ENCODE results near the gene C1orf159. TPM values are rescaled to one million over a fixed set of nuclear protein-coding genes. Genes with fewer than 3 reads are reported as not detected.

The C1orf159 gene
- total and polyA plus RNA-seq, 2 of the 8 experiments (the other 6 are each of a cell fraction or from before 2014, with no cell fraction given), result 10.0 to 10.9 TPM

DNA sequence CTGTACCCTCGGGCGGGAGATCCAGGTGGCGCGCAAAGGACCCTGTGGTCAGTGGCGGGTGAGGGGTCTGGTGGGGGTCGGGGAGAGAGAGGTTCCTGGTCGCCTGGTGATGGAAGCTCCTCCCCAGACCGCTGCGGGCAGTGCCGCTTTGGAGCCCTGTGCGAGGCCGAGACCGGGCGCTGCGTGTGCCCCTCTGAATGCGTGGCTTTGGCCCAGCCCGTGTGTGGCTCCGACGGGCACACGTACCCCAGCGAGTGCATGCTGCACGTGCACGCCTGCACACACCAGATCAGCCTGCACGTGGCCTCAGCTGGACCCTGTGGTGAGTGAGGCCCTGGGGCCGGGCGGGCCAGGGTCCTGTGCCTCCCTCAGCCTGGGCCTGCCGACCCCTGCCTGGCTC, 72.5 kb downstream of the C1orf159 start:
- H3K4me3 ChIP-seq (ENCODE audit: extremely low read depth in 1 of 4, insufficient read depth in 2 of 4, low read depth in 3 of 4, low read length in 4 of 4), result no peak overlapping the region
- no peak overlapping the region for H3K14ac ChIP-seq (ENCODE audit: insufficient read length)
- H4K20me1 ChIP-seq (replicated peaks in 1 of 2; ENCODE audit: control insufficient read depth in 1 of 2, insufficient read depth in 2 of 2, low read length in 2 of 2), result peaks cover 24 to 40% of the 10 kb centered on the region in 2 experiments
- H2BK15ac ChIP-seq (ENCODE audit: low read length), result no peak overlapping the region
- H3K27me3 ChIP-seq (replicated peaks in 1 of 4; ENCODE audit: control insufficient read depth in 3 of 4, extremely low read depth in 1 of 4, insufficient read depth in 3 of 4, low read length in 3 of 4), result peaks cover 0 to 20% (median 15%) of the 10 kb centered on the region in 4 experiments; a peak in 5 of 7 replicates
- H3K4me1 ChIP-seq (replicated peaks in 1 of 4; ENCODE audit: control insufficient read depth in 3 of 4, insufficient read depth in 4 of 4, low read length in 3 of 4), result peaks cover 0 to 10% (median 2%) of the 10 kb centered on the region in 4 experiments; a peak in 4 of 7 replicates
- H3K4ac ChIP-seq (replicated peaks; ENCODE audit: insufficient read length, low read depth, low read length), result no peak overlapping the region
- no peak overlapping the region for H3K4me2 ChIP-seq (ENCODE audit: insufficient read depth in 1 of 2, low read depth in 2 of 2, low read length in 2 of 2)
- ChIA-PET POLR2A (ENCODE audit: partially characterized antibody) (interaction anchor here (0.9 to 3.8 kb wide), 5 partner anchors 10 to 17 kb away, joined by 3 to 19 read pairs (median 9); no protein-coding TSS in a partner anchor), CTCF (ENCODE audit: partially characterized antibody) (interaction anchor here (1.6 to 2.5 kb wide), 3 partner anchors 16 to 24 kb away, joined by 4 to 11 read pairs (median 9); no protein-coding TSS in a partner anchor)
- H4K8ac ChIP-seq (ENCODE audit: extremely low read depth, insufficient read depth, low read length), result no peak overlapping the region
- H2BK5ac ChIP-seq (ENCODE audit: low read depth, low read length), result no peak overlapping the region
- H2BK120ac ChIP-seq (replicated peaks; ENCODE audit: low read depth, low read length), result no peak overlapping the region
- no peak overlapping the region for H2BK12ac ChIP-seq (ENCODE audit: low read depth, low read length)
- no peaks in the 10 kb centered on the region for H3K9me3 ChIP-seq (ENCODE audit: insufficient read depth in 2 of 2, low read depth in 1 of 2, low read length in 1 of 2)
- H4K5ac ChIP-seq (ENCODE audit: insufficient read length, low read depth, low read length), result no peak overlapping the region
- no peak overlapping the region for H2AK5ac ChIP-seq (ENCODE audit: low read depth, low read length)
- H3K9ac ChIP-seq (replicated peaks in 1 of 4; ENCODE audit: extremely low read depth in 1 of 4, low read depth in 3 of 4, low read length in 3 of 4), result no peak overlapping the region
- H3K79me1 ChIP-seq (ENCODE audit: low read depth, low read length), result peaks cover 7% of the 10 kb centered on the region; the same call in 1 of the 2 replicates
- H3K27ac ChIP-seq (ENCODE audit: low read depth, low read length), result no peak overlapping the region
- H2AFZ ChIP-seq (ENCODE audit: low read length), result no peak overlapping the region
- peaks cover 6 to 56% (median 24%) of the 10 kb centered on the region in 4 experiments for H3K36me3 ChIP-seq (ENCODE audit: control insufficient read depth in 2 of 4, insufficient read depth in 4 of 4, low read length in 3 of 4)
- H2BK20ac ChIP-seq (ENCODE audit: low read length), result no peak overlapping the region
- DNase-seq (ENCODE audit: low read depth in 1 of 2, low spot score in 2 of 2) (no peak), FAIRE-seq (no peak)
- no peak overlapping the region for H3K23ac ChIP-seq (ENCODE audit: insufficient read length)
- H3K23me2 ChIP-seq (ENCODE audit: low read depth, low read length), result peaks cover 8% of the 10 kb centered on the region; the same call in 1 of the 2 replicates
- H3K79me2 ChIP-seq (ENCODE audit: control insufficient read depth in 1 of 2, insufficient read depth in 2 of 2, low read length in 2 of 2), result no peaks in the 10 kb centered on the region
- no peak overlapping the region for H3K56ac ChIP-seq (replicated peaks; ENCODE audit: insufficient read length, low read depth, low read length)
- H3K18ac ChIP-seq (ENCODE audit: extremely low read depth, low read length), result no peak overlapping the region
- no peak overlapping the region for H4K91ac ChIP-seq (replicated peaks; ENCODE audit: insufficient read length, low read length)
- 97% methylated on average over 22 of the region's 27 CpGs; no CpG with 5 or more reads in 1 of the 2 experiments for WGBS, 2 experiments (ENCODE audit: extremely low coverage in 1 of 2, insufficient coverage in 1 of 2, insufficient read length in 1 of 2, insufficient replicate concordance in 2 of 2, low coverage in 1 of 2, low lambda C conversion rate in 2 of 2, missing lambda C conversion rate in 1 of 2)
- no peak for TF ChIP-seq TBP (IDR thresholded peaks at IDR 0.05; ENCODE audit: low read depth, low read length)
- no peak for TF ChIP-seq KDM1A (IDR thresholded peaks at IDR 0.05; ENCODE audit: borderline replicate concordance, low read length)
- TF ChIP-seq YY1 (IDR thresholded peaks at IDR 0.05; ENCODE audit: low read depth, low read length), result no peak
- TF ChIP-seq, protein P1, sequence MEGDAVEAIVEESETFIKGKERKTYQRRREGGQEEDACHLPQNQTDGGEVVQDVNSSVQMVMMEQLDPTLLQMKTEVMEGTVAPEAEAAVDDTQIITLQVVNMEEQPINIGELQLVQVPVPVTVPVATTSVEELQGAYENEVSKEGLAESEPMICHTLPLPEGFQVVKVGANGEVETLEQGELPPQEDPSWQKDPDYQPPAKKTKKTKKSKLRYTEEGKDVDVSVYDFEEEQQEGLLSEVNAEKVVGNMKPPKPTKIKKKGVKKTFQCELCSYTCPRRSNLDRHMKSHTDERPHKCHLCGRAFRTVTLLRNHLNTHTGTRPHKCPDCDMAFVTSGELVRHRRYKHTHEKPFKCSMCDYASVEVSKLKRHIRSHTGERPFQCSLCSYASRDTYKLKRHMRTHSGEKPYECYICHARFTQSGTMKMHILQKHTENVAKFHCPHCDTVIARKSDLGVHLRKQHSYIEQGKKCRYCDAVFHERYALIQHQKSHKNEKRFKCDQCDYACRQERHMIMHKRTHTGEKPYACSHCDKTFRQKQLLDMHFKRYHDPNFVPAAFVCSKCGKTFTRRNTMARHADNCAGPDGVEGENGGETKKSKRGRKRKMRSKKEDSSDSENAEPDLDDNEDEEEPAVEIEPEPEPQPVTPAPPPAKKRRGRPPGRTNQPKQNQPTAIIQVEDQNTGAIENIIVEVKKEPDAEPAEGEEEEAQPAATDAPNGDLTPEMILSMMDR (IDR thresholded peaks at IDR 0.05; ENCODE audit: control extremely low read depth in 1 of 3, insufficient read depth in 1 of 3, low read depth in 1 of 3, low read length in 3 of 3), result no peak
- no peak for TF ChIP-seq PHF8 (conservative IDR thresholded peaks at IDR 0.05; ENCODE audit: low read depth, low read length)

Measured in H1 (cell line).